Measurements from ENCODE around the gene UTP14C. TPM values are rescaled to one million over a fixed set of nuclear protein-coding genes. Genes with fewer than 3 reads are reported as not detected.
"Not testable (repeated sequence)": the region's sequence is repeated elsewhere in the genome, so short reads cannot be mapped to it uniquely, and the experiment has no call there.

UTP14C gene
- total RNA-seq, 4 donors from 2014 or later: 6.3 to 11.8 (median 8.5) TPM

DNA sequence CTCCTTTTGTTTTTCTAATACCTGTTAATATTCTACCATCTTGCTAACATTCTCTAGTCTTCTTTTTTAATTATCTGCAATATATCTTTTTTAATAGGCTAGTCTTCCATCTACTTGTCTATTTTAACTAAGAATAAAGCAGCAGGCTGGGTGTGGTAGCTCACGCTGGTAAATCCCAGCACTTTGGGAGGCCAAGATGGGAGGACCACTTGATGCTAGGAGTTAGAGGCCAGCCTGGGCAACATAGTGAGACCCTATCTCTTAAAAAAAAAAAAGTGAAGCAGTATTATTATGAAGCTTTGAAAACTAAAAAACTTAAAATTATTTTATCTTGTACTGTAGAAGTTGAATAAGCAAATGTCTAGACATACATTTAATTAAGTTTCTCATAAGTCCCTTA lies 3.3 kb downstream of the UTP14C start:
- H3K27me3 ChIP-seq: no peaks in the 10 kb centered on the region
- DNase-seq: no peak
- peaks cover 0 to 5% (median 0%) of the 10 kb centered on the region in 3 donors for H3K9me3 ChIP-seq
- H3K4me1 ChIP-seq: no peaks in the 10 kb centered on the region
- H3K36me3 ChIP-seq: peaks cover 0 to 62% (median 0%) of the 10 kb centered on the region in 3 donors
- no peak for TF ChIP-seq POLR2A (IDR thresholded peaks at IDR 0.05)
- TF ChIP-seq, protein P1, sequence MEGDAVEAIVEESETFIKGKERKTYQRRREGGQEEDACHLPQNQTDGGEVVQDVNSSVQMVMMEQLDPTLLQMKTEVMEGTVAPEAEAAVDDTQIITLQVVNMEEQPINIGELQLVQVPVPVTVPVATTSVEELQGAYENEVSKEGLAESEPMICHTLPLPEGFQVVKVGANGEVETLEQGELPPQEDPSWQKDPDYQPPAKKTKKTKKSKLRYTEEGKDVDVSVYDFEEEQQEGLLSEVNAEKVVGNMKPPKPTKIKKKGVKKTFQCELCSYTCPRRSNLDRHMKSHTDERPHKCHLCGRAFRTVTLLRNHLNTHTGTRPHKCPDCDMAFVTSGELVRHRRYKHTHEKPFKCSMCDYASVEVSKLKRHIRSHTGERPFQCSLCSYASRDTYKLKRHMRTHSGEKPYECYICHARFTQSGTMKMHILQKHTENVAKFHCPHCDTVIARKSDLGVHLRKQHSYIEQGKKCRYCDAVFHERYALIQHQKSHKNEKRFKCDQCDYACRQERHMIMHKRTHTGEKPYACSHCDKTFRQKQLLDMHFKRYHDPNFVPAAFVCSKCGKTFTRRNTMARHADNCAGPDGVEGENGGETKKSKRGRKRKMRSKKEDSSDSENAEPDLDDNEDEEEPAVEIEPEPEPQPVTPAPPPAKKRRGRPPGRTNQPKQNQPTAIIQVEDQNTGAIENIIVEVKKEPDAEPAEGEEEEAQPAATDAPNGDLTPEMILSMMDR (IDR thresholded peaks at IDR 0.05): no peak
- H3K27ac ChIP-seq: no peak overlapping the region
- WGBS, 2 donors: 91 to 100% methylated on average over 1 of the region's 1 CpG
- H3K4me3 ChIP-seq: no peak overlapping the region
- intact Hi-C loops (cut with DNase I): no loop called here

DNA sequence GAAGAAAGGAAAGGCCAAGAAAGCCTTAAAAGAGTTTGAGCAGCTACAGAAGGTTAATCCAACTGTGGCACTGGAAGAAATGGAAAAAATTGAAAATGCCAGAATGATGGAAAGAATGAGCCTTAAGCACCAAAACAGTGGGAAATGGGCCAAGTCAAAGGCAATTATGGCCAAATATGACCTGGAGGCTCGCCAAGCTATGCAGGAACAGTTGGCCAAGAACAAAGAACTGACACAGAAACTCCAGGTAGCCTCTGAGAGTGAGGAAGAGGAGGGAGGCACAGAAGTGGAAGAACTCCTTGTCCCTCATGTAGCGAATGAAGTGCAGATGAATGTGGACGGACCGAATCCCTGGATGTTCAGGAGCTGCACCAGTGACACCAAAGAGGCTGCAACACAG lies 5.1 kb downstream of the UTP14C start:
- H3K4me1 ChIP-seq: no peaks in the 10 kb centered on the region
- H3K9me3 ChIP-seq: peaks cover 0 to 5% (median 0%) of the 10 kb centered on the region in 3 donors
- peaks cover 0 to 45% (median 0%) of the 10 kb centered on the region in 3 donors for H3K36me3 ChIP-seq
- no peak for DNase-seq
- no peak overlapping the region for H3K4me3 ChIP-seq
- no peaks in the 10 kb centered on the region for H3K27me3 ChIP-seq
- no peak for TF ChIP-seq POLR2A (IDR thresholded peaks at IDR 0.05)
- TF ChIP-seq, protein P1 (IDR thresholded peaks at IDR 0.05): no peak
- no peak overlapping the region for H3K27ac ChIP-seq
- WGBS, 2 donors: 95 to 99% methylated on average over 4 of the region's 4 CpGs
- intact Hi-C loops (cut with DNase I): no loop called here

DNA sequence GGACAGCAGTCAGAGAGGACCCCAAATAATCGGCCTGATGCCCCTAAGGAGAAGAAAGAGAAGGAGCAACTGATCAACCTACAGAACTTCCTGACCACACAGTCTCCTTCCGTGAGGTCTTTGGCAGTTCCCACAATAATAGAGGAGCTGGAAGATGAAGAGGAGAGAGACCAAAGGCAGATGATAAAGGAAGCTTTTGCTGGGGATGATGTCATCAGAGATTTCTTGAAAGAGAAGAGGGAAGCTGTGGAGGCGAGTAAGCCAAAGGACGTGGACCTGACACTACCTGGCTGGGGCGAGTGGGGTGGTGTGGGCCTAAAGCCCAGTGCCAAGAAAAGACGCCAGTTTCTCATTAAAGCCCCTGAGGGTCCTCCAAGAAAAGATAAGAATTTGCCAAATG lies 5.9 kb downstream of the UTP14C start:
- H3K27me3 ChIP-seq; intact Hi-C loops (cut with DNase I); DNase-seq; H3K27ac ChIP-seq; H3K4me3 ChIP-seq; H3K4me1 ChIP-seq; H3K9me3 ChIP-seq: not testable (repeated sequence)
- WGBS, 2 donors: 93 to 94% methylated on average over 6 of the region's 6 CpGs
- H3K36me3 ChIP-seq: peaks cover 0 to 36% (median 0%) of the 10 kb centered on the region in 3 donors

DNA sequence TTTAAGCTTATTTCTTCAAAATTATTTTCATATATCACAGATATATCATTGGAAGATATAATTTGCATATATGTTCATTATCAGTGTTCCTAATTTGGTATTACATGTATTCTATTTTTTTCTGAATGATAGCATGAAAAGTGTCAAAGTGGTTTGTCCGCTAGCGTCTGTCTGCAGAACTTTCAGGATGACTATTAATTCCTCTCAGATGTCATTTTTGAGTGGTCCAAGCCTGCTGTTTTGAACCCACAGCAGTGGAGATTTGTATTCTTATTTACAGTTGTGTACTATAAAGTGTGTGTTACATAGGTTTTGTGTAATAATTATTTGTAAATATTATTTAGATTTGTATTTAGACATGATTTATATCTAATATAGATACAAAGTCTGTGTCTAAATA lies 8.5 kb downstream of the UTP14C start:
- Histone ChIP-seq H3K27ac (no peak overlapping the region), H3K4me3 (no peak overlapping the region), H3K27me3 (no peaks in the 10 kb centered on the region), H3K36me3 (peaks cover 0 to 16% (median 0%) of the 10 kb centered on the region in 3 donors), H3K4me1 (no peaks in the 10 kb centered on the region), H3K9me3 (peaks cover 0 to 5% (median 0%) of the 10 kb centered on the region in 3 donors)
- no peak for TF ChIP-seq POLR2A (IDR thresholded peaks at IDR 0.05)
- intact Hi-C loops (cut with DNase I): no loop called here
- 65 to 94% methylated on average over 2 of the region's 2 CpGs for WGBS, 2 donors
- no peak for DNase-seq

DNA sequence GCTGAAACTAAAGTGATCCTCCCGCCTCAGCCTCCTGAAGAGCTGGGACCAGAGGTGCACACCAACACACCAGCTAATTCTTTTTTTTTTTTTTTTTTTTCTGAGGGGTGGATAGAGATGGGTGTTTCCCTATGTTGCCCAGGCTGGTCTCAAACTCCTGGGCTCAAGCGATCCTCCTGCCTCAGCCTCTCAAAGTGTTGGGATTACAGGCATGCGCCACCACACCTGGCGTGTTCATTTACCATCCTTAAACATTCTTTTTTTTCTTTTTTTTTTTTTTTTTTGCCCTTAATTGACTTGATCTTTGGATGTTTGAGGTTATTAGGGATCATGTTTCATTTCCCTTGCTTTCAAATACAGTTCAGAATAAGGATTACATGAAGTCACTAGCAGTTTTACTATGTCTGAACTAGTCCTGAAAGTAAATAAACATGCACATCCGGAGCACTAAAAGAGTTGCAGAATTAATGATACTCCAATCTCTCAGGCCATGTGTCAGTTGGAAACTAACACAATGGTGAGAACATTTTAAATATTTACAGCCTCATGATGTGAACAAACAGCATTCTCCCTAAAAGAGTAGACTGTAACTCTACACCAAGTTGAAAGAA lies 10.2 kb downstream of the UTP14C start:
- Histone ChIP-seq H3K4me1 (no peaks in the 10 kb centered on the region), H3K27ac (no peak overlapping the region), H3K4me3 (no peak overlapping the region), H3K36me3 (no peaks in the 10 kb centered on the region), H3K27me3 (no peaks in the 10 kb centered on the region), H3K9me3 (peaks cover 0 to 1% (median 0%) of the 10 kb centered on the region in 3 donors)
- TF ChIP-seq POLR2A (IDR thresholded peaks at IDR 0.05): no peak
- TF ChIP-seq, protein P1 (IDR thresholded peaks at IDR 0.05): no peak
- no peak for DNase-seq
- WGBS, 2 donors: 76 to 80% methylated on average over 5 of the region's 5 CpGs
- intact Hi-C loops (cut with DNase I): no loop called here

DNA sequence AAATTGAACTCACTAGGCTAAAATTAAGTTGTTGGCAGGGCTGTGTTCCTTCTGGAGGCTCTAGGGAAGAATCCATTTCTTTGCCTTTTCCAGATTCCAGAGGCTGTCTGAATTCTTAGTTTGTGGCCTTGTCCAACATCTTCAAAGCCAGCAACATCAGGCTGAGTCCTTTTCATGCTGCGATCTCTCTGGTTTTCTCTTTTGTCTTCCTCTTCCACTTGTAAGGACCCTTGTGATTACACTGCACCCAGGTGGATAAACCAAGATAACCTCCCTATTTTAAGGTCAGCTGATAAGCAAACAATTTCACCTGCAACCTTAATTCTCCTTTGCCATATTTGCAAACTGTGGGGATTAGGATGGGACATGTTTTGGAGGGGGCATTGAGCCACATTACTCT lies 11.5 kb downstream of the UTP14C start:
- Histone ChIP-seq H3K27me3 (no peaks in the 10 kb centered on the region), H3K4me3 (no peak overlapping the region), H3K36me3 (no peaks in the 10 kb centered on the region), H3K27ac (no peak overlapping the region), H3K4me1 (no peaks in the 10 kb centered on the region), H3K9me3 (no peaks in the 10 kb centered on the region)
- TF ChIP-seq POLR2A (IDR thresholded peaks at IDR 0.05): no peak
- TF ChIP-seq, protein P1 (IDR thresholded peaks at IDR 0.05): no peak
- DNase-seq: no peak
- intact Hi-C loops (cut with DNase I): no loop called here
- 93 to 94% methylated on average over 1 of the region's 1 CpG for WGBS, 2 donors
